BJ (cell line): ENCODE measurements around the gene ORC2. TPM values are rescaled to one million over a fixed set of nuclear protein-coding genes. Genes with fewer than 3 reads are reported as not detected.
"Not testable (repeated sequence)": the region's sequence is repeated elsewhere in the genome, so short reads cannot be mapped to it uniquely, and the experiment has no call there.

Source experiments
- CTCF ChIA-PET: fragments of 350-600 bp; formaldehyde crosslinking; extraction: SDS; loops from one replicate; lab custom pipeline; 2021; ENCODE audit warnings: antibody characterized with exemption, inconsistent platforms; lab: Yijun Ruan, JAX
- POLR2A ChIA-PET: fragments of 300-600 bp; sonication (Branson Sonifier 250); formaldehyde crosslinking; extraction: SDS; loops from one replicate; lab custom pipeline; 2021; ENCODE audit warnings: antibody characterized with exemption; lab: Charles Lee
- DNase-seq: peaks from one replicate; pipeline ENCODE4 v3.0.0-alpha.2; 2011; ENCODE audit warnings: low read depth
- H3K27me3 ChIP-seq: 2 replicates; pipeline ENCODE4 v1.6.0; 2011; ENCODE audit warnings: low read length; ENCODE audit not compliant: control insufficient read depth, insufficient read depth
- H3K36me3 ChIP-seq: 2 replicates; pipeline ENCODE4 v1.5.1; 2011; ENCODE audit warnings: low read length; ENCODE audit not compliant: control insufficient read depth, insufficient read depth
- H3K4me3 ChIP-seq: 2 replicates; pipeline ENCODE4 v1.5.1; 2011; ENCODE audit warnings: low read depth, mild to moderate bottlenecking, control low read depth, low read length
- CTCF ChIP-seq: IDR thresholded peaks from 2 replicates; pipeline ENCODE4 v1.5.1; 2011; ENCODE audit warnings: low read depth, mild to moderate bottlenecking, control low read depth, inconsistent platforms, low read length, moderate library complexity; ENCODE audit not compliant: insufficient read depth
- polyA plus RNA-seq: library from polyadenylated mRNA; depleted of rRNA; stranded (reverse); fragments of >200 nt; gene quantifications from 2 replicates; pipeline ENCODE4 v1.2.3, GENCODE V29; 2011

ORC2 gene
- polyA plus RNA-seq, 1 experiment, result 1.9 TPM

DNA sequence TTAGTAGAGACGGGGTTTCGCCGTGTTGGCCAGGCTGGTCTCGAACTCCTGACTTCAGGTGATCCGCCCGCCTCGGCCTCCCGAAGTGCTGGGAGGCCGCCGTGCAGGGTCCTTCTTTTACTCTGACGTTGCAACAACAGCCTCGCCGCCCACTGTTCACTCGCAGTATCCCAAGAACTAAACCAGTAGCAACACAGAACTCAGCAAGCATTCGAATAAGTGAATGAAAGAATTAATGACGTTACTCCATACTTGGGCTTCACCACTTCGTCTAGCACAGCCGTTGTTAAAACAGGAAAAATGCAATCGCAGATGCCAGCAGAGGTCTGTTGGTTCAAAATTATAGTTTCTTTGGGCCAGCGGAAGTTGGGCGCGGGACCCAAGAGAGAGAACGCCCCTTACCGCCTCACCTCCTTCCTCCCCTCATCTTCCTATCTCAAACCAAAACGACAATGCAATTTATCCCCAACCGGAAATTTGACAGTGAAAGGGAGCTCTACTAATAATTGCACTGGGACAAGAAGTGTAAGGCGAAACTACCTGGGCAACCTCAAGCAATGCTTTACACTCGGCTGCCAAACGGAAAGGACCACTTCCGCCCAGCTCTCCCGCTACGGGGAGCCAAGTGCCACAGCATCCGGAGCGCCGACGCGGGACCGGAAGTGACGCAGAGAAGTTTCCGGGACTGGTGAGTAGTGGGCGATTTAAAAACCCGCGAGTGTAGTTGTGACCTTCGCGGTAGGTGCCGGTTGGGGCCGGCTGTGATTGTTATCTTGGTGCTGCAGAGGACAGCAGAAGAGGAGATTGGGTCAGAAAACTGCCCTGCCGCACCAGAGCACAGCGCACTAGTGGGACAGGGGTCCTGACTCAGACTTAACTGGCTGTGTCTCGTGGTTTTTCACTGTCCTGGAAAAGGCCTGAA is 74.5 kb downstream of the ORC2 start, which contains the start of the genes NIF3L1 and PPIL3:
Gene NIF3L1 (plus strand): TSS at position 668 of the 922 bp plus-strand sequence. CDS start 2,573 bp downstream, outside the sequence.
Gene PPIL3 (minus strand): TSS at position 374 of the 922 bp plus-strand sequence. CDS start 1,462 bp downstream, outside the sequence.
- ChIA-PET POLR2A (interaction anchor here (0.6 to 1.0 kb wide), 3 partner anchors 24 to 230 kb away, joined by 4 to 7 read pairs (median 6); partner anchors contain the start of gene CLK1), CTCF (interaction anchor here (0.9 to 1.7 kb wide), 6 partner anchors 12 to 346 kb away, joined by 3 to 7 read pairs (median 4); no protein-coding TSS in a partner anchor)
- no peak for TF ChIP-seq CTCF
- Histone ChIP-seq H3K27me3 (no peaks in the 10 kb centered on the region), H3K4me3 (peak within 1 kb of the TSS; percentile 56), H3K36me3 (peaks cover 2% of the 10 kb centered on the region; the same call in 1 of the 2 replicates)
- peak; percentile 74 for DNase-seq

DNA sequence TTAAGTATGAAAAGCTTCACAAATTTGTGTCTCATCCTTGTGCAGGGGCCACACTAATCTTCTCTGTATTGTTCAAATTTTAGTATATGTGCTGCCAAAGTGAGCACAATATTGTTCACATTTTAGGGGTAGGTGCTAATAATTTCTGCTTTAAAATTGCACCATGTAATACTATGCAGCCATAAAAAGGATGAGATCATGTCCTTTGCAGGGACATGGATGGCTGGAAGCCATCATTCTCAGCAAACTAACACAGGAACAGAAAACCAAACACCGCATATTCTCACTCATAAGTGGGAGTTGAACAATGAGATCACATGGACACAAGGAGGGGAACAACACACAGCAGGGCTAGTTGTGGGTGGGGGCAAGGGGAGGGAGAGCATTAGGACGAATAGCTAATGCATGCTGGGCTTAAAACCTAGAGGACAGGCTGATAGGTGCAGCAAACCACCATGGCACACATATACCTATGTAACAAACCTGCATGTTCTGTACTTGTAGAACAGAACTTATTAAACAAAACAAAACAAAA is 81.7 kb downstream of the ORC2 start:
- H3K36me3 ChIP-seq, H3K4me3 ChIP-seq, DNase-seq, POLR2A ChIA-PET, H3K27me3 ChIP-seq: not testable (repeated sequence)
- CTCF ChIA-PET, result interaction anchor here (1.5 kb wide), 2 partner anchors 13 to 20 kb away, joined by 3 read pairs; no protein-coding TSS in a partner anchor

DNA sequence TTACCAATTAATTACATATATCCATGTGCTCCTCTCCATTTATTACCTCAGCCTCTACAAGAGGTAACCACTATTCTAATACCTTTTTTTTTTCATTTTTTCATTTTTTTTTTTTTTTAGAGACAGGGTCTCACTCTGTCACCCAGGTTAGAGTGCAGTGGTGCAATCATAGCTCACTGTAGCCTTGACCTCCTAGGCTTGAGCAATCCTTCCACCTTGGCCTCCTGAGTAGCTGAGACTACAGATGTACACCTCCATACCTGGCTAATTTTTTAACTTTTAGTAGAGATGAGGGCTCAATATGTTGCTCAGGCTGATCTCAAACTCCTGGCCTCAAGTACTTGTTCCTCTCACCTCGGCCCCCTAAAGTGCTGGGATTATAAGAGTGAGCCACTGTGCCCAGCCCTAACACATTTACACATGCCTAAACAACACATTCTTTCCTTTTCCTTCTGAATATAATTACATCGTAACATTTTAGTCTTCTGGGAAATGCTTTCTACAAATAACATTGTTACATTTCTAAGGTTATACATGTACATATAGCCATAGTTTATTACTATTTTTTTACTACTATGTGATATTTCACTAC is 85.1 kb downstream of the ORC2 start:
- no peak for TF ChIP-seq CTCF
- ChIA-PET POLR2A (interaction anchor here (0.7 kb wide), 1 partner anchor 201 kb away, joined by 3 read pairs; no protein-coding TSS in a partner anchor), CTCF (interaction anchor here (1.6 kb wide), 1 partner anchor 11 kb away, joined by 3 read pairs; no protein-coding TSS in a partner anchor)
- Histone ChIP-seq H3K36me3 (peaks cover 6% of the 10 kb centered on the region), H3K27me3 (no peaks in the 10 kb centered on the region), H3K4me3 (no peak overlapping the region)
- no peak for DNase-seq

DNA sequence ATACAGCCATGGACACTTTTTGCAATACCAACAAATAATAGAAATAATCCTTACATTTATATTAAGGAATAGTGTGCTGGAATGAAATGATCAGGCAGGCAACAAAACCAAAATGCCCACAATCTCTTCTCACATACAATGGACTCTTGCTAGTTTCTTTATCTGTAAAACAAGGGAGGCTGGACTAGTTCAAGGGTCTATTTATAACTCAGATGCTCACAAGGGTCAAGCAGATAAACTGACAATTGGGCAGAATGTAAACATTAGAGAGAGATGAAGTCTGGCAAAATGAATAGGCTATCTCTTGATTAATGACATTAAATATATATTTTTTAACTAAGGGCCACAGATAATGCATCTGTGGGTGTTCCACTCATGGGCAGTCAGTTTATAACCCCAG is 86.0 kb downstream of the ORC2 start:
- H3K27me3 ChIP-seq, result no peaks in the 10 kb centered on the region
- DNase-seq, result no peak
- H3K4me3 ChIP-seq, result no peak overlapping the region
- ChIA-PET CTCF (interaction anchor here (0.6 kb wide), 1 partner anchor 224 kb away, joined by 4 read pairs; no protein-coding TSS in a partner anchor), POLR2A (interaction anchor here (0.7 kb wide), 1 partner anchor 201 kb away, joined by 3 read pairs; no protein-coding TSS in a partner anchor)
- peaks cover 6% of the 10 kb centered on the region for H3K36me3 ChIP-seq
- TF ChIP-seq CTCF, result no peak

DNA sequence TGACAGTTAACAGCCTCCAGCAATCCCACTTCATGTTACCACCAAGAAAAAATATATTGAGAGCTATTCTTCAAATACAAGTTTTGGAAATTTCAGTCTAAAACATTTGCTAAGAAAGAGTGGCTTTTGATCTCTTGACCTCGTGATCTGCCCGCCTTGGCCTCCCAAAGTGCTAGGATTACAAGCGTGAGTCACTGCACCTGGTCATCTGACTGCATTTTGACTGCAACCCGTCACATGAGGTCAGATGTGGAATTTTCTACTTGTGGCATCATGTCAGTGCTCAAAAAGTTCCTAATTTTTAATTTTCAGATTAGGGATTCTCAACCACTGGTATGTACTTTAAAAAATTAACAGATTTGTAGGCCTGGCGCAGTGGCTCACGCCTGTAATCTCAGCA is 89.9 kb downstream of the ORC2 start:
- ChIA-PET CTCF (no interaction called here), POLR2A (no interaction called here)
- Histone ChIP-seq H3K27me3 (no peaks in the 10 kb centered on the region), H3K36me3 (peaks cover 3% of the 10 kb centered on the region; the same call in 1 of the 2 replicates), H3K4me3 (no peak overlapping the region)
- no peak for DNase-seq
- no peak for TF ChIP-seq CTCF
